ENCODE measurements around the gene AFAP1L1. TPM values are rescaled to one million over a fixed set of nuclear protein-coding genes. Genes with fewer than 3 reads are reported as not detected.

Gene AFAP1L1
- total and polyA plus RNA-seq, 2 experiments from 2014 or later, result 1.2 to 2.3 TPM

- Histone ChIP-seq H3K4me2 (no peak overlapping the region), H3K79me2 (no peaks in the 10 kb centered on the region), H2AFZ (no peak overlapping the region), H3K27me3 (no peaks in the 10 kb centered on the region), H3K9me2 (replicated peaks; ENCODE audit: insufficient read depth) (no peaks in the 10 kb centered on the region), H3K4me3 (no peak overlapping the region), H4K20me1 (ENCODE audit: insufficient read depth, poor library complexity, severe bottlenecking) (no peaks in the 10 kb centered on the region), H3K27ac (no peak overlapping the region), H3K9me3 (ENCODE audit: low read depth) (no peaks in the 10 kb centered on the region), H3K36me3 (replicated peaks; ENCODE audit: insufficient read depth, low read depth) (no peaks in the 10 kb centered on the region), H3K4me1 (ENCODE audit: insufficient read depth) (peaks cover 13% of the 10 kb centered on the region)
- DNase-seq (ENCODE audit: low spot score), result no peak
- TF ChIP-seq EZH2phosphoT487 (IDR thresholded peaks at IDR 0.05; ENCODE audit: low read depth, severe bottlenecking, unreplicated experiment), result no peak
- no peak for TF ChIP-seq EZH2 (IDR thresholded peaks at IDR 0.05; ENCODE audit: borderline replicate concordance)
- no peak for TF ChIP-seq CTCF (IDR thresholded peaks at IDR 0.05; ENCODE audit: poor library complexity)
- 90% methylated on average over 13 of the region's 13 CpGs for WGBS (ENCODE audit: low lambda C conversion rate, missing lambda C conversion rate)
Observed at GRCh38 chr5:149301049-149301743, 29.5 kb downstream of the AFAP1L1 start.

DNA sequence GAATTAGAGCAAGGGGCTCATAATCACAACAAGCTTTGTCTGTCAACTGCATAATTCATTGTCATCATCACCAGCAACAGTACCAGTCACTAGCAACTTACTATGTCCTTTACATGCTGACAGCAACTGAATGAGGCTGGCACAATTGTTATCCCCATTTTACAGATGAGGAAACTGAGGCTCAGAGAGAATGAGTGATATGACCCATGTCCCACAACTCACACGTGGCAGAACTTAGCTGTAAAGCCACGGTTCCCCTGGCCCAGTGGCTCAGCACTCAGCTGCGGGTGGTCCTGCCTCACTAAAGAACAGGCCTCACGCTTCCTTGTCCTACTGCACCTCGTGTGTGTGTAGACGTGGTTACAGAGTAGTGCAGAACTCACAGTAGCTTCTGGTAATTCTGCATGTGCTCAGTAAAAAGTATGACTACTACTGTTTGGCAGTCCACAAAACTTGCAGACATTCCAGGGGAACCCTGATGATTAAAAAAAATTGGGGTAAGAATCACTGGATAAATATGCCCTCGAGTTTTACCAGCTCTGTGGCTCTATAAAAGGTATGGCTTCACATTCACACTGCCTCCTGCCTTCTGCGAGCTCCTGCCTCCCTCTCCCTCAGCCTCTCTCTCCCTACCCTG, 30.2 kb downstream of the AFAP1L1 start:
- Histone ChIP-seq H4K20me1 (ENCODE audit: insufficient read depth, poor library complexity, severe bottlenecking) (no peaks in the 10 kb centered on the region), H3K27me3 (no peaks in the 10 kb centered on the region), H2AFZ (no peak overlapping the region), H3K4me1 (ENCODE audit: insufficient read depth) (peaks cover 13% of the 10 kb centered on the region), H3K9me2 (replicated peaks; ENCODE audit: insufficient read depth) (no peaks in the 10 kb centered on the region), H3K4me2 (no peak overlapping the region), H3K36me3 (replicated peaks; ENCODE audit: insufficient read depth, low read depth) (no peaks in the 10 kb centered on the region), H3K27ac (no peak overlapping the region), H3K79me2 (no peaks in the 10 kb centered on the region), H3K9me3 (ENCODE audit: low read depth) (no peaks in the 10 kb centered on the region), H3K4me3 (no peak overlapping the region)
- no peak for DNase-seq (ENCODE audit: low spot score)
- no peak for TF ChIP-seq EZH2phosphoT487 (IDR thresholded peaks at IDR 0.05; ENCODE audit: low read depth, severe bottlenecking, unreplicated experiment)
- 85% methylated on average over 8 of the region's 8 CpGs for WGBS (ENCODE audit: low lambda C conversion rate, missing lambda C conversion rate)

DNA sequence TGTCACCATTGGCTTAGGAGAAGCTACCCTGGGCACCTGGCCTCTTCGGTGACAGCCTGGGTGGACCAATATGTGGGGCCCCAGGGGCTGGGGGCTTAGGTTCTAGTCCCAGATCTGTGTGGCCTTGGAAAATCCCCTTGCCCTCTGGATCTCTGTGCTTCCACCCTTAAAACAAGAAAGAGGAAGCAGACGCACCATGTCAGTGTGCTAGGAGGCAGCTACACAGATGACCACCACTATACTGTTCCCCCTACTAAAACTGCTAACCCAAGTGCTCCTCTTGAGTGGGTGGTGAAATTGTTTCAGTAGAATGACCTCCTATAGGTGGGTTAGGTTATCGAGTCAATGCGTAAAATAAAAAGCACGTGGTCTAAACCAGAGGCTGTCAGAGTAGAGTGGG, 31.0 kb downstream of the AFAP1L1 start:
- H3K27me3 ChIP-seq, result no peaks in the 10 kb centered on the region
- H3K27ac ChIP-seq, result no peak overlapping the region
- H3K9me3 ChIP-seq (ENCODE audit: low read depth), result no peaks in the 10 kb centered on the region
- H3K36me3 ChIP-seq (replicated peaks; ENCODE audit: insufficient read depth, low read depth), result no peaks in the 10 kb centered on the region
- H3K4me1 ChIP-seq (ENCODE audit: insufficient read depth), result peaks cover 9% of the 10 kb centered on the region
- H3K79me2 ChIP-seq, result no peaks in the 10 kb centered on the region
- DNase-seq (ENCODE audit: low spot score), result no peak
- H4K20me1 ChIP-seq (ENCODE audit: insufficient read depth, poor library complexity, severe bottlenecking), result no peaks in the 10 kb centered on the region
- no peak overlapping the region for H3K4me2 ChIP-seq
- TF ChIP-seq EZH2 (IDR thresholded peaks at IDR 0.05; ENCODE audit: borderline replicate concordance) (no peak), EZH2phosphoT487 (IDR thresholded peaks at IDR 0.05; ENCODE audit: low read depth, severe bottlenecking, unreplicated experiment) (no peak), CTCF (IDR thresholded peaks at IDR 0.05; ENCODE audit: poor library complexity) (no peak)
- no peak overlapping the region for H3K4me3 ChIP-seq
- WGBS (ENCODE audit: low lambda C conversion rate, missing lambda C conversion rate), result 93% methylated on average over 5 of the region's 5 CpGs
- no peaks in the 10 kb centered on the region for H3K9me2 ChIP-seq (replicated peaks; ENCODE audit: insufficient read depth)
- no peak overlapping the region for H2AFZ ChIP-seq

DNA sequence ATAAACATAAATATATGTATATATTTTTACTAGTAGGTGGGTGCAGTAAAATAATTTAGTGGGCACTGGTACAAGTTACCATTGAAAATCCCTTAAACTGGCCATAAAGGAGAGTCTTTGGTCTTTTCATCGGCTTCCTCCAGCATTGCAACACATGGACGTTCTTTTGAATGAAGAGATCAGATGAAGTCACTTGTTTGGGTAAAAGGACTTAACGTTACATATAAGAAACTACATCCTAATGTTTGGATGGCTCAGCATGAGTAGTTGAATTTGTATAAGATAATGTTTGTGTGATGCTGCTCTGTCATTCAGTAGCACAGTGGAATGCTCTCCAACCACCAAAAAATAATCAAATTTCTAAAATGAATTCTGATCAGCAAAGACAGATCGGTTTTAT, 31.6 kb downstream of the AFAP1L1 start:
- WGBS (ENCODE audit: low lambda C conversion rate, missing lambda C conversion rate), result 83% methylated on average over 4 of the region's 4 CpGs
- Histone ChIP-seq H3K9me2 (replicated peaks; ENCODE audit: insufficient read depth) (no peaks in the 10 kb centered on the region), H3K36me3 (replicated peaks; ENCODE audit: insufficient read depth, low read depth) (no peaks in the 10 kb centered on the region), H3K79me2 (no peaks in the 10 kb centered on the region), H3K4me1 (ENCODE audit: insufficient read depth) (peaks cover 6% of the 10 kb centered on the region), H3K27ac (no peak overlapping the region), H4K20me1 (ENCODE audit: insufficient read depth, poor library complexity, severe bottlenecking) (no peaks in the 10 kb centered on the region), H3K4me3 (no peak overlapping the region), H3K27me3 (no peaks in the 10 kb centered on the region), H3K4me2 (no peak overlapping the region), H3K9me3 (ENCODE audit: low read depth) (no peaks in the 10 kb centered on the region), H2AFZ (no peak overlapping the region)
- no peak for DNase-seq (ENCODE audit: low spot score)
- no peak for TF ChIP-seq CTCF (IDR thresholded peaks at IDR 0.05; ENCODE audit: poor library complexity)
- TF ChIP-seq EZH2 (IDR thresholded peaks at IDR 0.05; ENCODE audit: borderline replicate concordance), result no peak
- no peak for TF ChIP-seq EZH2phosphoT487 (IDR thresholded peaks at IDR 0.05; ENCODE audit: low read depth, severe bottlenecking, unreplicated experiment)
